ENCODE data around the gene CTSD. TPM values are rescaled to one million over a fixed set of nuclear protein-coding genes. Genes with fewer than 3 reads are reported as not detected.

Gene CTSD
- total and polyA plus RNA-seq, 2 of the 8 experiments (the other 6 are each of a cell fraction or from before 2014, with no cell fraction given): 169 to 173 TPM

- WGBS, 2 experiments (ENCODE audit: extremely low coverage in 1 of 2, insufficient coverage in 1 of 2, insufficient read length in 1 of 2, insufficient replicate concordance in 2 of 2, low coverage in 1 of 2, low lambda C conversion rate in 2 of 2, missing lambda C conversion rate in 1 of 2): 79% methylated on average over 12 of the region's 12 CpGs; no CpG with 5 or more reads in 1 of the 2 experiments
- Histone ChIP-seq H4K20me1 (replicated peaks in 1 of 2; ENCODE audit: control insufficient read depth in 1 of 2, insufficient read depth in 2 of 2, low read length in 2 of 2) (no peaks in the 10 kb centered on the region), H3K79me1 (ENCODE audit: low read depth, low read length) (no peaks in the 10 kb centered on the region), H3K4ac (replicated peaks; ENCODE audit: insufficient read length, low read depth, low read length) (no peak overlapping the region), H3K9ac (replicated peaks in 1 of 4; ENCODE audit: extremely low read depth in 1 of 4, low read depth in 3 of 4, low read length in 3 of 4) (no peak overlapping the region; a peak in 1 of 7 replicates), H2BK20ac (ENCODE audit: low read length) (no peak overlapping the region), H2BK15ac (ENCODE audit: low read length) (no peak overlapping the region), H2BK12ac (ENCODE audit: low read depth, low read length) (no peak overlapping the region; the same call in 1 of the 2 replicates), H3K4me2 (ENCODE audit: insufficient read depth in 1 of 2, low read depth in 2 of 2, low read length in 2 of 2) (no peak overlapping the region), H3K4me3 (ENCODE audit: extremely low read depth in 1 of 4, insufficient read depth in 2 of 4, low read depth in 3 of 4, low read length in 4 of 4) (no peak overlapping the region), H2BK120ac (replicated peaks; ENCODE audit: low read depth, low read length) (no peak overlapping the region), H3K14ac (ENCODE audit: insufficient read length) (no peak overlapping the region), H4K91ac (replicated peaks; ENCODE audit: insufficient read length, low read length) (no peak overlapping the region), H3K79me2 (ENCODE audit: control insufficient read depth in 1 of 2, insufficient read depth in 2 of 2, low read length in 2 of 2) (no peaks in the 10 kb centered on the region), H2BK5ac (ENCODE audit: low read depth, low read length) (no peak overlapping the region), H4K5ac (ENCODE audit: insufficient read length, low read depth, low read length) (no peak overlapping the region), H3K27ac (ENCODE audit: low read depth, low read length) (no peak overlapping the region), H3K9me3 (ENCODE audit: insufficient read depth in 2 of 2, low read depth in 1 of 2, low read length in 1 of 2) (no peaks in the 10 kb centered on the region), H3K4me1 (replicated peaks in 1 of 4; ENCODE audit: control insufficient read depth in 3 of 4, insufficient read depth in 4 of 4, low read length in 3 of 4) (no peaks in the 10 kb centered on the region), H3K23ac (ENCODE audit: insufficient read length) (no peak overlapping the region), H3K27me3 (replicated peaks in 1 of 4; ENCODE audit: control insufficient read depth in 3 of 4, extremely low read depth in 1 of 4, insufficient read depth in 3 of 4, low read length in 3 of 4) (peaks cover 0 to 3% (median 1%) of the 10 kb centered on the region in 4 experiments; a peak in 2 of 7 replicates), H3K36me3 (ENCODE audit: control insufficient read depth in 2 of 4, insufficient read depth in 4 of 4, low read length in 3 of 4) (no peaks in the 10 kb centered on the region), H4K8ac (ENCODE audit: extremely low read depth, insufficient read depth, low read length) (no peak overlapping the region), H2AFZ (ENCODE audit: low read length) (0 out of 2 replicates have a peak overlapping the region, but pooled peaks have one; percentile 26), H3K56ac (replicated peaks; ENCODE audit: insufficient read length, low read depth, low read length) (no peak overlapping the region), H2AK5ac (ENCODE audit: low read depth, low read length) (no peak overlapping the region), H3K23me2 (ENCODE audit: low read depth, low read length) (no peaks in the 10 kb centered on the region; the same call in 1 of the 2 replicates), H3K18ac (ENCODE audit: extremely low read depth, low read length) (no peak overlapping the region)
- ChIA-PET CTCF (ENCODE audit: partially characterized antibody) (interaction anchor here (0.8 to 4.7 kb wide), 10 partner anchors 10 to 354 kb away, joined by 3 to 26 read pairs (median 4); no protein-coding TSS in a partner anchor), POLR2A (ENCODE audit: partially characterized antibody) (no interaction called here)
- DNase-seq (ENCODE audit: low read depth in 1 of 2, low spot score in 2 of 2) (no peak), FAIRE-seq (no peak)
- TF ChIP-seq, protein P1, sequence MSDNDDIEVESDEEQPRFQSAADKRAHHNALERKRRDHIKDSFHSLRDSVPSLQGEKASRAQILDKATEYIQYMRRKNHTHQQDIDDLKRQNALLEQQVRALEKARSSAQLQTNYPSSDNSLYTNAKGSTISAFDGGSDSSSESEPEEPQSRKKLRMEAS (IDR thresholded peaks at IDR 0.05): peak; percentile 77
- no peak for TF ChIP-seq ATF3 (IDR thresholded peaks at IDR 0.05; ENCODE audit: insufficient read depth, low read depth, low read length)
- TF ChIP-seq CHD1 (IDR thresholded peaks at IDR 0.05; ENCODE audit: low read depth, low read length): no peak
- no peak for TF ChIP-seq RBBP5 (IDR thresholded peaks at IDR 0.05; ENCODE audit: borderline replicate concordance, low read depth, low read length)
- no peak for TF ChIP-seq EGR1 (IDR thresholded peaks at IDR 0.05; ENCODE audit: borderline replicate concordance, low read depth, low read length)
- no peak for TF ChIP-seq JUN (IDR thresholded peaks at IDR 0.05; ENCODE audit: low read depth, low read length)
- no peak for TF ChIP-seq TCF12 (IDR thresholded peaks at IDR 0.05; ENCODE audit: low read depth, low read length)
- TF ChIP-seq CHD2 (IDR thresholded peaks at IDR 0.05; ENCODE audit: low read length): no peak
- TF ChIP-seq JUND (IDR thresholded peaks at IDR 0.05; ENCODE audit: low read length): no peak
- TF ChIP-seq BRCA1 (IDR thresholded peaks at IDR 0.05; ENCODE audit: low read depth, low read length): no peak
- no peak for TF ChIP-seq EZH2 (IDR thresholded peaks at IDR 0.05; ENCODE audit: low read depth, low read length, severe bottlenecking)
- TF ChIP-seq ASH2L (IDR thresholded peaks at IDR 0.05; ENCODE audit: low read length): no peak
- peak in 1 of 2 experiments; percentile 12; a peak in 1 of 4 replicates for TF ChIP-seq RAD21 (IDR thresholded peaks at IDR 0.05 in 1 of 2, conservative IDR thresholded peaks at IDR 0.05 in 1 of 2; ENCODE audit: low read depth in 2 of 2, low read length in 2 of 2)
Measured at GRCh38 chr11:1796413-1797011, 32.8 kb upstream of the CTSD start.
